Measurements from ENCODE around the gene ANKRD23. TPM values are rescaled to one million over a fixed set of nuclear protein-coding genes. Genes with fewer than 3 reads are reported as not detected.
"Not testable (repeated sequence)": the region's sequence is repeated elsewhere in the genome, so short reads cannot be mapped to it uniquely, and the experiment has no call there.

Gene ANKRD23
- total RNA-seq = 10 to 100 TPM in 1 of 2 donors, 1 to 10 TPM in 1; 7.4 to 12.9 TPM

DNA sequence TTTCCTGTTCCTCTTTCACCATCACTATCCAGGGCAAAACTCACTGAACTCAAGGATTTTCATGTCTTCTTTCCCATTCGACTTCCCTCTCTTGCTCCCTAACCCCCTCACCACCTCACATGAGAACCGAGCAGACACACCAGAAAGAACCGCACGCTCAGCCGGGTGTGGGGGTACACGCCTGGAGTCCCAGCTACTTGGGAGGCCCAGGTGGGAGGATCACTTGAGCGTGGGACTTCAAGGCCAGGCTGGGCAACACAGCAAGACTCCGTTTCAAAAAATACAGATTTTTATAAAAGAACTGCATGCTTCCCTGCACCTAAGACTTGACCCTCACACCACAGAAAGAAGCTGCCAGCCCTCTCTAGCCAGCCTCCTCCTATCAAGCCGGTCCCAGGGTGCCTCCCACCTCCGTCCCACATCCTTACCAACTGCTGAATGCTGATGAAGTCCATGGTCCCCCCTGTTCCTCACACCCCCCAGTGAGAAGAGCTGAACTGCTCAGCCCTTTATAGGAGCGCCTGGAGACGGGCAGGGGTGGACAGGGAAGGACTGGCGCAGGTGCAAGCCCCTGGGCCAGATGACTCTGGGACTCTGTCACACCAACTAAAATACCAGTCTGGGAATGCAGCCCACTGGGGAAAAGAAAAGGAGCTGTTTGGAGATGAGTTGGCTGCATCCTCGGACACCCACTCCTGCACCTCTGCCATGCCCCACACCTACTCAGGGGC is at the start of gene ANKRD23:
TSS of gene ANKRD23 (minus strand) at position 484 of the 731 bp plus-strand sequence. CDS start at position 455, 29 bp downstream.
- no peak for DNase-seq (ENCODE audit: low spot score)
- H3K27ac Mint-ChIP-seq = peak within 1 kb of the TSS in 1 of 2 donors; percentile 3
- no peak within 1 kb of the TSS for H3K4me3 Mint-ChIP-seq
- no peaks in the 10 kb centered on the region for H3K27me3 Mint-ChIP-seq
- no peaks in the 10 kb centered on the region for H3K9me3 Mint-ChIP-seq
- ATAC-seq = no peak
- no peaks in the 10 kb centered on the region for H3K36me3 Mint-ChIP-seq
- peaks cover 0 to 10% of the 10 kb centered on the region in 2 donors for H3K4me1 Mint-ChIP-seq (ENCODE audit: low read depth in 2 of 2)

GRCh38 chr2:96891591-96892333 is 47.9 kb upstream of the ANKRD23 start:
- Mint-ChIP-seq H3K9me3 (no peaks in the 10 kb centered on the region), H3K27me3 (no peaks in the 10 kb centered on the region), H3K36me3 (no peaks in the 10 kb centered on the region), H3K4me3 (no peak overlapping the region), H3K4me1 (ENCODE audit: low read depth in 2 of 2) (peaks cover 23 to 32% of the 10 kb centered on the region in 2 donors), H3K27ac (peak overlapping the region in 1 of 2 donors; percentile 77)
- ATAC-seq (peak in 1 of 2 donors; percentile 24), DNase-seq (ENCODE audit: low spot score) (no peak)

- DNase-seq (ENCODE audit: low spot score) (no peak), ATAC-seq (no peak)
- H3K27me3 Mint-ChIP-seq = no peaks in the 10 kb centered on the region
- H3K4me1 Mint-ChIP-seq (ENCODE audit: low read depth in 2 of 2) = peaks cover 16 to 28% of the 10 kb centered on the region in 2 donors
- H3K27ac Mint-ChIP-seq = peak overlapping the region in 1 of 2 donors; percentile 77
- no peaks in the 10 kb centered on the region for H3K9me3 Mint-ChIP-seq
- no peak overlapping the region for H3K4me3 Mint-ChIP-seq
- H3K36me3 Mint-ChIP-seq = no peaks in the 10 kb centered on the region
Measured at GRCh38 chr2:96890726-96891385, 47.0 kb upstream of the ANKRD23 start.

DNA sequence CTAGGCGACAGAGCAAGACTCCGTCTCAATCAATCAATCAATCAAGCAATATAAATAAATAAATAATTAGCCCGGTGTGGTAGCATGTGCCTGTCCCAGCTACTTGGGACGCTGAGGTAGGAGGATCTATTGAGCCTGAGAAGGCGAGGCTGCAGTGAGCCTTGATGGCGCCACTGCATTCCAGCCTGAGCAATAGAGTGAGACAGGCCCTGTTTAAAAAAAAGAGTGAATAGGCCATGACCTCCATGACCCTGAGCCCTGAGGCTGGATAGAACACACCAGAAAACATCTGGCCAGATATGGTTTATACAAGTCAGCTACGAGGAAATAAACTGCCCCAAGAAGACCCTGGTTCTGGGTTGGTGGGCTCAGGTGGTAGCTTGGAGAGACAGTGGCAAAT is 46.4 kb upstream of the ANKRD23 start:
- no peak for DNase-seq (ENCODE audit: low spot score)
- no peak for ATAC-seq
- Mint-ChIP-seq H3K4me1 (ENCODE audit: low read depth in 2 of 2) (peaks cover 16 to 27% of the 10 kb centered on the region in 2 donors), H3K4me3 (no peak overlapping the region), H3K27me3 (no peaks in the 10 kb centered on the region), H3K27ac (no peak overlapping the region), H3K9me3 (no peaks in the 10 kb centered on the region), H3K36me3 (no peaks in the 10 kb centered on the region)

GRCh38 chr2:96889502-96889901 is 45.7 kb upstream of the ANKRD23 start:
- H3K27me3 Mint-ChIP-seq; DNase-seq (ENCODE audit: low spot score); H3K9me3 Mint-ChIP-seq; ATAC-seq; H3K36me3 Mint-ChIP-seq; H3K27ac Mint-ChIP-seq; H3K4me3 Mint-ChIP-seq: not testable (repeated sequence)
- H3K4me1 Mint-ChIP-seq (ENCODE audit: low read depth in 2 of 2) = peaks cover 16 to 23% of the 10 kb centered on the region in 2 donors

DNA sequence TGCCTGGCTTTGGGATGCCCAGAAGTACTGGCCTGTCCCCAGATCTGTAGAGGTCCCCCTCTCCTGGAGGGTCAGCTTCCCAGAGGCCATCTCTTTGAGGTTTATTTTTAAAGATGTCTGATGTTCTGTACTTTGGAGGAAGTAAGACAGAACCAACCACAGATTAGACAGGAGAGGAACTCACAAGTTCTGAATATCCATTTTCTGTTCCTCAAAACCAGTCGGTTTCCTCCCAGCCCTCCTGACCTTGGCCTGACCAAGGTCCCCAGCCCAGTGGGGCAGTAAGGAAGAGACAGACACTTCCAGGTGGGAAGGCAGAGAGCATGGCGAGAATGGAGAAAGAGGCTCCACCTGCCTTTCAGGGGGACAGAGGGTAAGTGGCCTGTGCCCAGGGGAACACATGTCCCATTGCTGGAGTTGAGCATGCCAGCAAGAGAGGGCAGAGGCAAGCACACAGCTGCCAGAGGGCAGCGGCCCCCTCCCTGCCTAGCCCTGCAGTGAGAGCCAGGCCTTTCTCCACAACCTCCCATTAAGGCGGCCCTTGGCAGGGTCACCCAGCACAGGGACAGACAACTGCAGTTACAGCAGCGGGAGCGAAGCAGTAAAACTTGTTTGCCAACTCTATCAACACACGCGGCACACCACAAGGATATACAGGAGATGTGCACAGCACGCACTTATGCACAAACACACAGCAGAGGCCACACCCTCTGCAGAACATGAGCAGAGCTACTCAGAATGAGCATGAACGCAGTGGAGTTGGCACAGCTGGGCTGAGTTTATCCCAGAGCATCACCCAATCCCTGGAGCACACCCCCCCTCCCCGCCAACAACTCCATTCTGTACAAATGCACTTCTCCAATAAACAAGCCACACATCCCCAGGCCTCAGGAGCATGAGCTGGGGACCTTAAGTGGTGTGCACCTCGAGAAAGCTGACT is 44.5 kb upstream of the ANKRD23 start:
- H3K27me3 Mint-ChIP-seq = no peaks in the 10 kb centered on the region
- ATAC-seq (no peak), DNase-seq (ENCODE audit: low spot score) (no peak)
- no peak overlapping the region for H3K27ac Mint-ChIP-seq
- H3K9me3 Mint-ChIP-seq = no peaks in the 10 kb centered on the region
- H3K4me1 Mint-ChIP-seq (ENCODE audit: low read depth in 2 of 2) = peaks cover 16 to 21% of the 10 kb centered on the region in 2 donors
- no peaks in the 10 kb centered on the region for H3K36me3 Mint-ChIP-seq
- no peak overlapping the region for H3K4me3 Mint-ChIP-seq

GRCh38 chr2:96887493-96888012 is 43.7 kb upstream of the ANKRD23 start:
- Mint-ChIP-seq H3K27me3 (no peaks in the 10 kb centered on the region), H3K9me3 (no peaks in the 10 kb centered on the region), H3K36me3 (no peaks in the 10 kb centered on the region), H3K4me1 (ENCODE audit: low read depth in 2 of 2) (peaks cover 10 to 14% of the 10 kb centered on the region in 2 donors), H3K4me3 (no peak overlapping the region), H3K27ac (no peak overlapping the region)
- ATAC-seq (no peak), DNase-seq (ENCODE audit: low spot score) (no peak)

- H3K4me1 Mint-ChIP-seq (ENCODE audit: low read depth in 2 of 2) = peaks cover 0 to 3% of the 10 kb centered on the region in 2 donors
- H3K27me3 Mint-ChIP-seq = no peaks in the 10 kb centered on the region
- DNase-seq (ENCODE audit: low spot score) = no peak
- no peak for ATAC-seq
- H3K27ac Mint-ChIP-seq = peak overlapping the region in 1 of 2 donors; percentile 5
- H3K9me3 Mint-ChIP-seq = no peaks in the 10 kb centered on the region
- no peaks in the 10 kb centered on the region for H3K36me3 Mint-ChIP-seq
- H3K4me3 Mint-ChIP-seq = no peak overlapping the region
Measured at GRCh38 chr2:96885432-96886347, 41.9 kb upstream of the ANKRD23 start.

- Mint-ChIP-seq H3K9me3 (no peaks in the 10 kb centered on the region), H3K4me3 (no peak overlapping the region), H3K27me3 (no peaks in the 10 kb centered on the region), H3K36me3 (no peaks in the 10 kb centered on the region), H3K27ac (no peak overlapping the region), H3K4me1 (ENCODE audit: low read depth in 2 of 2) (peaks cover 0 to 3% of the 10 kb centered on the region in 2 donors)
- ATAC-seq = no peak
- no peak for DNase-seq (ENCODE audit: low spot score)
Measured at GRCh38 chr2:96884299-96885094, 40.7 kb upstream of the ANKRD23 start.

DNA sequence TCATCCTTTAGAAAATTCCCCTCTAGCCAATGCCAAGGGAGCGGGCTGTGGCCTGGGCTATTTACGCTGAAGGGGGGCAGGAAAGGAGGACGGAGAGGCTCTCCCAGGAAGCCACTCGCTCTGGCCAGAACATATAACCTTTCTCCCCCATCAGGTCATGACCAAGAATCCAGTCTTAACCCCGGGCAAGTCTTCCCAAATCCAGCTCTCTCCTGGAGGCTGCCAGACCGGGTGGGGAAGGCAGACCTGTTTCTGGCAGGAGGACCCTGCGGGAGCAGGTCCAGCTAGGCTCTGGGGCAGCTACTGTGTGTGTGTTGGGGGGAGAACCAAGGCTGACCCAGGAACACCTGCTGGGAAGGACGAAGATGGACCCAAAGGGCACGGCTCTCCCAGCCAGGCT is 39.5 kb upstream of the ANKRD23 start:
- Mint-ChIP-seq H3K27me3 (no peaks in the 10 kb centered on the region), H3K4me3 (no peak overlapping the region), H3K4me1 (ENCODE audit: low read depth in 2 of 2) (peaks cover 0 to 3% of the 10 kb centered on the region in 2 donors), H3K9me3 (no peaks in the 10 kb centered on the region), H3K36me3 (no peaks in the 10 kb centered on the region), H3K27ac (no peak overlapping the region)
- no peak for DNase-seq (ENCODE audit: low spot score)
- ATAC-seq = no peak

DNA sequence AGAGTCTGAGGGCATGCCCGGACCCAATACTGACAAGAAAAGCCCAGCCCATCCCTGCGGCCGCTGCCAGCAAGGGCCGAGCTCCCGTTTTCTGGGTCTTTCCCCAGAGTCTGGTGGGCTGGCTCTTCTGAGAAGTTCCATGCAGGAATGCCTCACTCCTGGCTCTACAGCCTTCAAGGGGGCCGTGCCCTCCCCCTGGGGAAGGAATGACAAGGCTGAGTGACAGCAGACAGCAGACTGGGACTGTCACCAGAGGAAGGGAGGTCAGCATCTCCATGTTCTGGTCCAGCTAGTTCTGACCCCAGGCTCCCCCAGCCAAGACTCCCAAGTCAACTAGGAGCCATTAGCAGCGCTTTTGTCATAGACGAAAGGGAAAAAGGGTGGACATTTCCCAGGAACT is 39.1 kb upstream of the ANKRD23 start:
- Mint-ChIP-seq H3K9me3 (no peaks in the 10 kb centered on the region), H3K4me3 (no peak overlapping the region), H3K36me3 (no peaks in the 10 kb centered on the region), H3K27ac (no peak overlapping the region), H3K27me3 (no peaks in the 10 kb centered on the region), H3K4me1 (ENCODE audit: low read depth in 2 of 2) (peaks cover 0 to 3% of the 10 kb centered on the region in 2 donors)
- DNase-seq (ENCODE audit: low spot score) (no peak), ATAC-seq (no peak)

Data from natural killer cell treated with Interleukin-12 subunit alpha and Interleukin-12 subunit beta and Interleukin-15 and Interleukin-18, amount 100 ng/mL, for 72 hours (primary cell).